ENCODE measurements around the gene ZNF322.
"Not testable (repeated sequence)": the region's sequence is repeated elsewhere in the genome, so short reads cannot be mapped to it uniquely, and the experiment has no call there.

ZNF322 gene, protein sequence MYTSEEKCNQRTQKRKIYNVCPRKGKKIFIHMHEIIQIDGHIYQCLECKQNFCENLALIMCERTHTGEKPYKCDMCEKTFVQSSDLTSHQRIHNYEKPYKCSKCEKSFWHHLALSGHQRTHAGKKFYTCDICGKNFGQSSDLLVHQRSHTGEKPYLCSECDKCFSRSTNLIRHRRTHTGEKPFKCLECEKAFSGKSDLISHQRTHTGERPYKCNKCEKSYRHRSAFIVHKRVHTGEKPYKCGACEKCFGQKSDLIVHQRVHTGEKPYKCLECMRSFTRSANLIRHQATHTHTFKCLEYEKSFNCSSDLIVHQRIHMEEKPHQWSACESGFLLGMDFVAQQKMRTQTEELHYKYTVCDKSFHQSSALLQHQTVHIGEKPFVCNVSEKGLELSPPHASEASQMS

DNA sequence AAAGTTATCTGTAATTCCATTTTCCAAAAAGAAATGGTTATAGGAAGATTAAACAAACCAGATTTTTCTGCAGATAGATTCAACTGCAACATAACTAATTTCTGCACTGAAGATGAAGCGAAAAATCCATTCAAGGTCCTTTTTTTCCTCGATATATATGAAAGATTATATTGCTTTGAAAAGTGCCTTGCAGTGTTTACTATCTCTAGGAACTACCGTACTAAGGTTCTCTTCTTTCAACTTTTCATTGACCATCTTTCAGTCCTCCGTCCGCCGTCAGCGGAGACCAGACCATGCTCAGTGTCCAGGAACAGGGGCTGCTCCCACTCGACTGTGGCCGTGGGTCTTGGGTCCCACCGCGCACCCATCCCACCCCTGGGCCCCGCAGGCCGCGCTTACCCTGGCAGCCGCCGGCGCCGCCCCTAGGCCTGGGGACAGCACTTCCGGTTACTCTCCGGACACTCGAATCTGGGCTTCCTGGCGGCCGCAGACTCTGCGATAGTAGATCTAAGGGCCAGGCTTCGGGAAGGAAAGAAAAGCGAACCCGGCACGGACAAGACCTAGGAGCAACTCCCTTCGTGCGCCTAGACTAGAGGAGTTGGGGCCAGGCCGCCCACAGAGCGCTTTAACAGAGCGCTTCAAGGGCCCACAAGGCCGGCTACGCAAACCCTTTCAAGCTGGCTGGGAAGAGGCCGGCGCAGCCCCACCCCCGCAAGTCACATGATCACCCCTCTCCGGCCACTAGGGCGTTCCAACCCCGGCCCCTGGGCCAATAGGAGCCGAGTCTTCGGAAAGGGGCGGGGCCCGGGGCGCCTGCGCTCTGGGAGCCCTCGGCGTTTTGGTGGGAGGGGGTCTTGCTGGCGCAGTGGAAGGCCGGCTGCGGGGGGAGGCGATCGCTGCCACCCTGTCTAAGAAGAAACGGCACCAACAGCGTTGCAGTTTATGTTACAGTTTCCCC, at the start of gene ZNF322:
ZNF322 (minus strand) TSS at position 705 of the 958 bp plus-strand sequence. CDS start 21,193 bp downstream, outside the sequence.
- peak; percentile 76 for DNase-seq (ENCODE audit: low read depth, low spot score)

DNA sequence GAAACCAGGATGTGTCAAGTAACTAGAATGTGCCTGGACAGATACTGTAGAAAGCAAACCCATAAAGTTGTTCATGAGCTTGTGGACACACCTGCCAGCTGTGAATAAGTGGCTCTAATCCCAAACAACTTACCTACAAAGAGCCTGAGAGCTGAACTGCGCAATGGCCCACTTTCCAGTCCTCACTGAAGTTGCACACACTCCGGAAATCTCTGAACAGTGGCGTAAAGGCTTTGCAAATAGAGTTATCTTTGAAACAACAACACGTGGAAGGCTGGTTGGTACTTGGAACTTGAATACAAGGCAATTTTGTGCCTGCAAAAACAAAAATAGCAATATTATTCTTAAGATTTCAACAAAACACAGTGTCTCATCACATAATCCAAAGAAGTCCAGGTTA, 46.2 kb upstream of the ZNF322 start:
- DNase-seq (ENCODE audit: low read depth, low spot score) = not testable (repeated sequence)

DNA sequence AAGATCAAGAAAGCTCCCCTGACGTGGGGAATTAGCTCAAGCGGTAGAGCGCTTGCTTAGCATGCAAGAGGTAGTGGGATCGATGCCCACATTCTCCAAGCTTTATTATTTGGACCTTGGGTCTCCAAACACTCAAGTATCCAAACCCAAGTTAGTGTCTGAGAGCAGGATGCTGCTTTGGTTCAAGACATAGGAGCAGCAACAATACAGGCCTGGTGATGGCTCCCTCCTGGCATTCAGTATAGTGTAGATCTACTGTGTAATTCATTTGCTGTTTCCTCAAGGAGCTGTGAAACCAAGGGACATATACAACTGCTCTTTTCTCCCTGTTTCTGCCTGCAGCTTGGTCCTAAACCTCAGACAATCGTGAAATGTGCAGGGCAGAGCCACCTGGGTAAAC, 45.8 kb upstream of the ZNF322 start:
- DNase-seq (ENCODE audit: low read depth, low spot score) = not testable (repeated sequence)

DNA sequence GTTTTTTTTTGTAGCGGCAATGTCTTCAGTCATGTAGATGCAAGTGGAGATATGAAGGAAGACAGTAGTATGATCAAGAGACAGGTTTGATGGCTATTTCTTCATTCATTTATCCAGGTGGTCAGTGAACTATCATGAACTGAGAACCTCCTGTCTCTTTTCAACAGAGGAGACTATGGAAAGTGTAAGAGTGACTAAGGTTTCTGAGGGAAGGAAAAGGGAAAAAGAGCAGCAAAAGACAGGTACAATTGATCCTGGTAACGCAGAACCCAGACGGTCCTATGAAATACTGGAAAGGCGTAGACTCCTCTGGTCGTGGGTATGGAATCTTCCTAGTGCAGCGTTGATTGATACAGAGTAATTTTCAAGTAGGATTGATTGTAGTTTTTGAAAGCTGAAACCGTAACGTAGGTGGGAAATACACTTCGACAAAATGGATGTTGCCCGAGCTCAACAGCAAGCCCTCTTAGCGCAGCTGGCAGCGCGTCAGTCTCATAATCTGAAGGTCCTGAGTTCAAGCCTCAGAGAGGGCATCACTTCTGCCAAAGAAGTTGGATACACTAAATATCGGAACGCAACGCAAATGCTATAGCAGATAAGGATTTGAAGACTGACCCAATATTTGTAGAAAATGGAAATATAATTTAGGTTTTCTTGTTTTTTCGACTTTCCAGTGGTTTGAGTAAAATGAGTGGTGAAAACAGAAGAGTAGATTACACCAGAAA, 41.6 kb upstream of the ZNF322 start:
- DNase-seq (ENCODE audit: low read depth, low spot score) = not testable (repeated sequence)

DNA sequence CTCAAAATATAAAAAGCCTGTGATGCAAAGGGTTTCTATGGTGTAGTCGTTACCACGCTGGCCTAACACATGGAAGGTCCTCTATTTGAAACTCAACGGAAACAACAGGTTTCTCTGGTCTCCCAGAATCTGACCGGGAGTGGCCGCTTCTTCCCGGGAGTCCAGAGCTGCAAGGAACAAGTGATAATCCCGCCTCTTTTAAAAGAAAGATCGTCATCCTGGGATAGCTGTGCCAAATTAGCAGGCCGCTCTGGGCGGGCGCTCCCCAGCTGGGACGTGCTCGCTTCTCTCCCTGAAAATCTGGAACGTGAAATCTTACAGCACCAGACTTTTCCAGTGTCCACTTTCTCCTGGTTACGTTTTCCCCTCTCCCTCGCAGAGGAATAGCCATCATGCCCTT, 38.0 kb upstream of the ZNF322 start:
- DNase-seq (ENCODE audit: low read depth, low spot score) = not testable (repeated sequence)

DNA sequence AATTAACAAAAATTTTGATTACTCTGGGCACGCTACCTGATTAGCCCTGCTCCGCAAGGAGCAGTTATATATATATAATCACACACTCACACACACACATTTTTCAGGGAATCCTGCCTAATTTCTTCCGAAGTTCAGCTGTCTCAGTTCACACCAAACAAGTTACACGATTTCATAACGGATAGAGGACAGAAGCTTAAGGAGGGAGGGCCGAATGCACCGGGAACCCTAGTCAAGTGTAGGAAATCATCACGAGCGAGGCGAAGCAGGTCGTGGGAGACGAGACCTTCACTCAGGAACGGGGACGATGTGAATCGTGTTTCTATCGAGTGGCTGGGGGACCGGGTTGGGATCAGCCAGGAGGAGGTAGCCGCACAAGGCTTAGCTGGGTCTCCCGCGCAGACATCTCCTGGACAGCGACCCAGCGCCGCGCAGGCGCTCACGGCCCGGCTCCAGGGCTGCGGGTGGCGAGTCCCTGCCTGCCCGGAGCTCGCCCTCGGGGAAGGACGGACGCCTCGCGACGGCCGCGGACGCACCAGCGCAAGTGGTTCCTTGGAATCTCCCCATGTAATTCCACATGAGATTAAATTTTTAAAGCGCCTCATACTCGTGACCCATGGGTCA, 29.9 kb upstream of the ZNF322 start:
- DNase-seq (ENCODE audit: low read depth, low spot score) = not testable (repeated sequence)

DNA sequence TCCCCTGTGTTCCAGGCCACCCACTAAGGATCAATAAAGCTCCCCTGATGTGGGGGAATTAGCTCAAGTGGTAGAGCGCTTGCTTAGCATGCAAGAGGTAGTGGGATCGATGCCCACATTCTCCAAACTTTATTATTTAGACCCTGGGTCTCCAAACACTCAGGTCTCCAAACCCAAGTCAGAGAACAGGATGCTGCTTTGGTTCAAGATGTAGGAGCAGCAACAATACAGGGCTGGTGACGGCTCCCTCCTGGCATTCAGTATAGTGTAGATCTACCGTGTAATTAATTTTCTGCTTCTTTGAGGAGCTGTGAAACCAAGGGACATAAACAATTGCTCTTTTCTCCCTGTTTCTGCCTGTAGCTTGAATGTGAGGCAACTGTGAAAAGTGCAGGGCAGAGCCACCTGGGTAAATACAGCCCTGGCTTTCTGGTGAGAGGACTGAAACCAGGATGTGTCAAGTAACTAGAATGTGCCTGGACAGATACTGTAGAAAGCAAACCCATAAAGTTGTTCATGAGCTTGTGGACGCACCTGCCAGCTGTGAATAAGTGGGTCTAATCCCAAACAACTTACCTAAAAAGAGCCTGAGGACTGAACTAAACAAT, 23.0 kb upstream of the ZNF322 start:
- DNase-seq (ENCODE audit: low read depth, low spot score) = not testable (repeated sequence)

DNA sequence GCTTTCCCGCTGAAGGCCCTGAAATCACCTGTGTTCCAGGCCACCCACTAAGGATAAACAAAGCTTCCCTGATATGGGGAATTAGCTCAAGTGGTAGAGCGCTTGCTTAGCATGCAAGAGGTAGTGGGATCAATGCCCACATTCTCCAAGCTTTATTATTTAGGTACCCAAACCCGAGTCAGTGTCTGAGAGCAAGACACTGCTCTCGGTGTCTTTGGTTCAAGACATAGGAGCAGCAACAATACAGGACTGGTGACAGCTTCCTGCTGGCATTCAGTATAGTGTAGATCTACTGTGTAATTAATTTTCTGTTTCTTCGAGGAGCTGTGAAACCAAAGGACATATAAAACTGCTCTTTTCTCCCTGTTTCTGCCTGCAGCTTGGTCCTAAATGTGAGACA, 13.7 kb upstream of the ZNF322 start:
- not testable (repeated sequence) for DNase-seq (ENCODE audit: low read depth, low spot score)

DNA sequence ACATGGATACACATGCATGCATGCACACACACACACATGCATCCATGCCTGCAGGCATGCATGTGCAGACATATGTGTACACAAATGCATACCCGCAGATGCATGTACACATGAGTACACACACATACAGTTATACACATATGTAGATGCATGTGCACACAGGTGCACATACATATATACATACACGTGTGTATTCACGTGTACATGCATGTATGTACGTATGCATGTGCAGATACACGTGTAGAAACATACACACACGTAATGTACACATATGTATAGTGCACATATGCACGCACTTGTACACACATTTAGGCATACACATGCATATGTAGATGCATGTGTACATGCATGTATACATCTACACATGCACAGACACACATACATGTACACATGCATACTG, 11.0 kb upstream of the ZNF322 start:
- DNase-seq (ENCODE audit: low read depth, low spot score) = not testable (repeated sequence)

DNA sequence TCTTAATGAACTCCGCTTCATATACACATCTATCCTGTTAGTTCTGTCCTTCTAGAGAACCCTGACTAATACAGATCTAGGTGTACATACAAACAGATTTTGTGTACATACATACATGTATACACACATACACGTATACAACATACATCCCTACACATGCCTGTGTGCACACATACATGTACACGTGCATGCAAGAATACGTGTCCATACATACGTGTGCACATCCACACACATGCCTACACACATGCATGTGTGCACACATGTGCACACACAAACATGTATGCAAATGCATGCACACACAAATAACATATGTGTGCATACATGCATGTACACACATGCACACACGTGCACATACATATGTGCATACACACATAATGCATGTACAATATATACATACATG, 10.5 kb upstream of the ZNF322 start:
- DNase-seq (ENCODE audit: low read depth, low spot score) = not testable (repeated sequence)

DNA sequence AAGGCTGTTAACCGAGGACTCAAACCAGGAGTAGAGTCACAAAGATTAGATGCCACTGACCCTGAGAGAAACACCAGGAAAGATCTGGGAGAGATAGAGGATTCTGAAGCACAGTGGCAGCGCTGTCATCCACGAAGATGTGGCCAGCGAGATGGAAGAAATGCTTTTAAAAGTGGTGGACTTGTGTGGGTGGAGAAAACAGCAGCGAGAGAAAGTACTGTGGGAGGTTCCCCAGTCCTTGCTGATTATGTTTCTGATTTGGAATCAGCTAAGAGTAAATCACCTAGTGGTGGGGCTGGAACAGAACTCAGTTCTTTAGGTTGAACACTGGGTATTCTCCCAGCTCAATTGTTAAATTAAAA, 435 bp upstream of the ZNF322 start:
- no peak for DNase-seq (ENCODE audit: low read depth, low spot score)

DNA sequence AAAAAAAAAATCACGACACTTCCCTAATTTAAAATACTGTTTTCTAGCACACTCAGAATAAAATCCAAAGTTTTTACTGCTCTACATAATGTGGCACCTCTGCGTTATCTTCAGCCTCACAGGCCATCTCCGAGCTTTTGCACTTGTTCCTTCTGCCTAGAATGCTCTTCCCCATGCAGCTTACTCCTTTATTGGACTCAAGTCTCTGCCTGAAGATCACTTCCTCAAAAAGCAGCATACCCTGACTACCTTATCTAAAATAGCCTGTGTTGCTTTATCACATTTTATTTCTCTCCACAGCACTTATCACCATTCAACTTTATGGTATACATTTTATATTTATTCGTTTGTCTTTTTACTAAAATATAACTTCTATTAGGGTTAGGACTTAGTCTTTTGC, 2.3 kb downstream of the ZNF322 start:
- no peak for DNase-seq (ENCODE audit: low read depth, low spot score)

DNA sequence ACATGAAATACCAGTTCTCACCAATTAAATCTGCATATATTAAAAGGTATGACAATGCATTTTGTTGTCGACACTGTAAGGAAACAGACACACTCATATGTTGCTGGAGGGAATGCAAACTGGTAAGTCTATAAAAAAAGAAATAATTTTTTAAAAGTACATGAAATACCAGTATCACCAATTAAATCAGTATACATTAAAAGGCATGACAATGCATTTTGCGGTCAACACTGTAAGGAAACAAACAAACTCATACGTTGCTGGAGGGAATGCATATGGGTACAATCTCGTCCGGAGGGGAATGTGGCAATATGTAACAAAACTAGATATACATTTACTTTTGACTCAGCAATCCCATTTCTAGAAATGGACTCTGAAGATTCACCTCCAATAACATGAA, 6.5 kb downstream of the ZNF322 start:
- no peak for DNase-seq (ENCODE audit: low read depth, low spot score)

DNA sequence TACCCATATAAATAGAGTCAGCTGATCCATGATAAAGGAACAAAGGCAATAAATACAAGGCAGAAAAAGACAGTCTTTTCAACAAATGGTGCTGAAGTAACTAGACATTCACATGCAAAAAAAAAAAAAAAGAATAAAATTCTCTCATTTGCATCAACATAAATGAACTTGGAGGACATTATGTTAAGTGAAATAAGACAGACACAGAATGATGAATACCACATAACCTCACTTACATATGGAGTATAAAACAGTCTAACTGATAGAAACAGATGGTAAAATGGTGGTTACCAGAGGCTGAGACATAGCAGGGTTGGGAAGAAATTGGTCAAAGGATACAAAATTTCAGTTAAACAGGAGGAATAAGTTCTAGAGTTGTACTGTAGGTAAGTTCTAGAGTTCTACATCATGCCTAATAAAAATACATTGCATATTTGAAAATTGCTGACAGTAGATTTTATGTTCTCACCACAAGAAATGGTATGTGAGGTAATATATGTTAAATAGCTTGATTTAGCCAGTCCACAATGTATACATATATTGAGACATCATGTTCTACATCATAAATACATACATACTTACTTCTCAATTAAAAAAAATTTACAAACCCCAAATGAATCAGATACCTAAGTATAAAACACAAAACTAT, 8.3 kb downstream of the ZNF322 start:
- no peak for DNase-seq (ENCODE audit: low read depth, low spot score)

DNA sequence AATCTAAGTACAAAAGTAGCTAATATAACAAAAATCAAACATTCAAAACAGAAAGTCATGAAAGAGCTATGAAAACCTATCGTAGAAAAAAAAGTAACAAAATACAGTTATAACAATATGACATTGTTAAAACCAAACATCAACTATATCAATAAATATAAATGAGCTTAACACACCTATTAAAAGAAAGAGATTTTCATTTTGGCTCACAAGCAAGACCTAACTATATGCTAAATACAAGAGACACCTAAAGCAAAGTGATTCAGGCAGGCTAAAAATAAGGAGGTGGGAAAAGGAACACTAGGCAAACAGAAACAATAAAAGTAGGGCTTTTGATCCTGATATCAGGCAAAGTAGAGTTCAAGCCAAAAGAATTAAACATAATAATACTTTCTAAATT, 13.5 kb downstream of the ZNF322 start:
- DNase-seq (ENCODE audit: low read depth, low spot score) = no peak

DNA sequence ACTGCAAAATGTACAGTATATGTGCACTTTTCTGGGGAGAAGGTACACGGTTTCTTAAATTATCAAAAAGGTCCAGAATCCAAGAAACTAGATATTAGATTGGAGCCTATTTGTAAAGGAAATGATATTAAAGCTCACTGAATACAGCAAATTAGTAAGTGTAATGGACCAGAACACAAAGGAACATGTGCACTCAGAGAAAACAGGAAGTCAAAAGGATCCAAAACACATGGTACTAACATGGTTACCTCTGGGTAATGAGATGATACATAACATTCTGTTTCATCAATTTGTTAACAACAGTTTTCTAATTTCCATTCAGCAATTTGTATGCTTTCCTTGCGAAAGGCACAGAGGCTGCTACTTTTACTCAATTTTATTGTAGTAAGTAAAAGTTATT, 18.7 kb downstream of the ZNF322 start:
- no peak for DNase-seq (ENCODE audit: low read depth, low spot score)

DNA sequence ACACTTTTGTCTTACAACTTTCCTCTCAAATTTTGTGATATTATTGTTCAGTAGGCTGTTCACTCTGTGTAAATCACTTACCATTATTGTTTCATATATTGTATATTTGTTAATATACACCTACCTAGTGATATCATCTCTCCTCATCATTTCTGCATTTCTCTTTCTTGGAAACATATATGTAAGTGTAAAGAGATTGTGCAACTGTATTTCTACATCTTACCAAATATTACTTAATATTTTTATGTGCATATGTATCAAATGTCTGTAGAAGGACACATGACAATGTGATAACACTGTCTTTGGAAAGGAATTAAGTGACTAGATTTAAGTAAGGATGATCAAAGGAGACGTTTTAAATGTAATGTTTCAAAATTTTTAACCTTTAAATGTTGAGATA, 30.2 kb downstream of the ZNF322 start:
- DNase-seq (ENCODE audit: low read depth, low spot score) = no peak

DNA sequence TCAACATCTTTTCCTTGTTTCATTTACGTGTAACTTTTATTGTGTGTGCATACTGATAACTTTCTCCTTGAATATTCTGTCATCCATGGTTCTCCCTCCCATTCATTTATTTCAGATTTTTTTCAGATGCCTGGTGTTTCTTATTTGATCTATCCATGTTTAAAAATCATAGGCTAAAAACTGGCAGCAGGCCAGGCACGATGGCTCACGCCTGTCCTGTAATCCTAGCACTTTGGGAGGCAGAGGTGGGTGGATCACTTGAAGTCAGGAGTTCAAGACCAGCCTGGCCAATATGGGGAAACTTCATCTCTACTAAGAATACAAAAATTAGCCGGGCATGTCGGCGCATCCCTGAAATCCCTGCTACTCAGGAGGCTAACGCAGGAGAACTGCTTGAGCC, 31.7 kb downstream of the ZNF322 start:
- DNase-seq (ENCODE audit: low read depth, low spot score) = no peak

DNA sequence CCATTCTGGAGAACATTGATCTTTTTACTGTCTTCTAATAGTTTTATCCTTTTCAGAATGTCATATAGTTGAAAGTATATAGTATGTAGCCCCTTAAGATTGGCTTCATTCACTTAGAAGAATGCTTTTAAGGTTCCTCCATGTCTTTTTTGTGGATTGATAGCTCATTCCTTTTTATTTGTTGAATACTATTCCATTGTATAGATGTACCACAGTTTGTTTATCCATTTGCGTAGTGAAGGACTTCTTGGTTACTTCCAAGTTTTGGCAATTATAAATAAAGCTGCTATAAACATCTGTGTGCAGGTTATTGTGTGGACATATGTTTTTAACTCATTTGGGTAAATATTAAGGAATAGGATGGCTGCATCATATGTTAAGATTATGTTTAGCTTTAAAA, 35.0 kb downstream of the ZNF322 start:
- no peak for DNase-seq (ENCODE audit: low read depth, low spot score)

DNA sequence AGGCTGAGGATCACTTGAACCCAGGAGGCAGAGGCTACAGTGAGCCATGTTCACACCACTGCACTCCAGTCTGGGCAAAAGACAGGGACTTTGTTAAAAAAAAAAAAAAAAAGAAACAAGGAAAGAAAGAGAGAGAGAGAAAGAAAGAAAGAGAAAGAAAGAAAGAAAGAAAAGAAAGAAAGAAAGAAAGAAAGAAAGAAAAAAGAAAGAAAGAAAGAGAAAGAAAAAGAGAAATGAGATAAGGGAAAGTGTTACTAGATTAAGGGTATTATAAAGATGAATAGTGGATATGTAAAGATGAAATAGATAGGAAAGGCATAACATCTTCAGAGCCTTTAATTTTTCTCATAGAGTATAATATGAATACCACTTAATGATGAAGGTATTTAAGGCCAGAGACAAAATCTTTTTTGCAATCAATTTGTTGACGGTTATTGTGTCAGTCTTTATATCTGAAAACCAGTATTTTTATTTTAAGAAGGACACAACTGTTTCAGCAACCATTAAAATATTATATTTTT, 36.1 kb downstream of the ZNF322 start:
- DNase-seq (ENCODE audit: low read depth, low spot score) = no peak
